ENCODE data around the gene BABAM1. TPM values are rescaled to one million over a fixed set of nuclear protein-coding genes. Genes with fewer than 3 reads are reported as not detected.

Gene BABAM1
- total and polyA plus RNA-seq, 12 donors = 64.5 to 88.2 (median 74.4) TPM

DNA sequence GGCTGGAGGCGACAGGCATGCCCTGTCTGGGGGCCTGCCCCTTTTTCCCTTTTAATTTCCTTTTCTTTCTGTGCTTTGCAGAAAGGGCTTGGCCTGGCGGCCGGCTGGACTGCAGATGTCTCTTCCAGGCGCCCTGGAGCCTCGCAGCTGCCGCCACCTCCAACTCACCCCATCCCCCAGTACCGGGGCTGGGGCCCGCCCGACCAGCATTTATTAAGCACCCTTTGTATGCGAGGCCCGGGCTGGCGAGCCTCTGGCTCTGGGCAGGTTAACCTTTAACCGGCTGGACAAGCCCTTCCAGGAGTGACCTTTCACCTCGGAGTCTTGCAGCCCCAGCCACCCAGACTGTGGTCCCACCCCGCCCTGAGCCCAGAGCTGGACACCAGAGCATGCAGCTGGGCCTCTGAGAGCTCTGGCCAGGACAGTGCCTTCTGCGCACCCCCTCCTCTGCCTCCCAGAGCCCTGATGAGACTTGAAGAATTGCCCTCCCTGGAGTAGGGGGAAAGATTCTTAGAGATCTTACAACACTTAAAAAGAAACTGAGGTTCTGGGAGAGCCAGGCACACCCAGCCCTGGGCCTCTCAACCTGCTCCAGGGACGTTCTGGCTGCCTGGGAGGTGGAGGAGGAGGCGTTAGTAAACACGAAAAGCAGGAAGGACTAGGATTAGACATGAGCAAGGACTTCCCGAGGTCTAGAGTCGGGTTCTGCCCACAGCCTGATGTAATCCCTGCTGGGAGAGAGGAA, 20.4 kb upstream of the BABAM1 start:
- peak overlapping the region; percentile 6 to 93 (median 56) for H3K4me3 ChIP-seq
- H3K9me3 ChIP-seq = no peaks in the 10 kb centered on the region
- H3K27ac ChIP-seq = peak overlapping the region; percentile 37 to 91 (median 78)
- 19 to 23% methylated on average over 21 of the region's 21 CpGs for WGBS, 2 donors
- ATAC-seq (peak; percentile 0 to 40 (median 26)), DNase-seq (peak; percentile 46 to 50)
- intact Hi-C loops (cut with DNase I) = no loop called here
- no peak for TF ChIP-seq CTCF (IDR thresholded peaks at IDR 0.05)
- peaks cover 10 to 43% (median 34%) of the 10 kb centered on the region in 9 donors for H3K4me1 ChIP-seq
- H3K36me3 ChIP-seq = peaks cover 0 to 23% (median 0%) of the 10 kb centered on the region in 9 donors
- H3K27me3 ChIP-seq = no peaks in the 10 kb centered on the region

DNA sequence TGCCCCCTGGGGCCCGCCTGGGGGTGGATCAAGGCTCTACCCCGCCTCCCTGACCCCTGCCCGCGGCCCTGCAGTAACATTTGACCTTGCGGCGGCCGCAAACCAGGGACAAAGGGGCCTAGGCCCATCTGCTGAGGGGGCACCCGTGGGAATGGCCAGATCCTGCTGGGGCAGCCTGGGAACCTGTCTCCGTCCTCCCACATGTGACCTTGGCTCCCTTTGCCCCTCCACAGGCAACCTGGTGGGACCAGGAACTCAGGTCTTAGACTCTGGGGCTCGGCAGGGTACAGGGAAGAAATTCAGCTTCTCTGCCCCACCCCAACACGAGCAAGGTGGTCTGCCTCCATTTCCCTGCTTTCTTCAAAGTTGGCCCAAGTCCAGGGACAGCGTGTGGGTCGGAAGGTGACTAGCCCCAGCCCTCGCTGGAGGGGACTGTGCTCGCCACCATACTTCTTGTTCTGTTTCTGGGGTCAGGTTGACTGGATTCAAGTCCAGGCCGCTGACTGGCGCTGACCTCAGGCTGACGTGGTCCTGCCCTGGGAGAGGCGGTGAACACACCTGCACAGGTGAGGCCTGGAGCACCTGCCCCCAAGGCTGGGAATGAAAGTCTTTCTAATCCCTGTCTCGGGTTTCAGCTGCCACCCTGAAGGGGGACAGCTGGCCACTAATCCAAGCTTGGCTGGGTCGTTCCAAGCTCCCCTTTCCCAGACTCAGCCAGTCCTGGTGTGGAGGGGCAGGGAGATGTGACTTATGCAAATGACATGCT, 19.0 kb upstream of the BABAM1 start:
- Histone ChIP-seq H3K4me3 (no peak overlapping the region), H3K9me3 (no peaks in the 10 kb centered on the region), H3K4me1 (peaks cover 10 to 30% (median 25%) of the 10 kb centered on the region in 9 donors), H3K27me3 (no peaks in the 10 kb centered on the region), H3K27ac (peak overlapping the region in 2 of 10 donors; percentile 15 to 86), H3K36me3 (peaks cover 0 to 37% (median 0%) of the 10 kb centered on the region in 9 donors)
- WGBS, 2 donors = 68 to 70% methylated on average over 21 of the region's 21 CpGs
- DNase-seq (no peak), ATAC-seq (no peak)
- no peak for TF ChIP-seq CTCF (IDR thresholded peaks at IDR 0.05)
- intact Hi-C loops (cut with DNase I) = no loop called here

DNA sequence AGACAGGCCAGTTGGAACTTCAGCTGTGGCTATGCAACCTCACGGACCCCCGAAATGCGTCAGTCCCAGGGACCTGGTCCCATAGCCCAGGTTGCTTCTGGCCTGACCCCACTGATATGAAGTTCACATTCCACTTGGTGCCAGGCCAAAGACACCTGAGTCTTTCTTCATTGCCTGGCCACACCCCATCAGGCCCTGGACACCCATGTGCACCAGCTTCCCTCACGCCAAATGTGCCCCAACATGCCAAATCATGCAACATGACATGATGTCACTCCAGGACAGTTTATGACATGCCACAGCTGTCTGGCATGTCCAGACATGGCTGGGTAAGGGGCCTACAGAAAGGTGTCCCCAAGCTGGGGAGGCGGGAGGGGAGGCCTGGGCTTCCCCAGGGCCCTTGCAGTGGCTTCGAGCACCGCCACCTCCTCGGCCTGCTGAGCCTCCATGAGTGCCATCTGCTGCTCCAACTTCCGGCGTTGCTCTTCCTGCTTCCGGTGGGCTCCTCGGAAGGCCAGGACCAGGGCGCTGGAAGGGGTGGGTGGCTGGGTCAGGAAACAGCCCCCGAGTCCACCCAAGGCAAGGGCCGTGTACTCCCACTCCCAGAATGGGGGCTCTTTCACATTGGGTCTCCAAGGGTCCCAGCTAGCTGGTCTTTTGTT, 17.2 kb upstream of the BABAM1 start:
- H3K27me3 ChIP-seq = no peaks in the 10 kb centered on the region
- H3K36me3 ChIP-seq = peaks cover 0 to 54% (median 0%) of the 10 kb centered on the region in 9 donors
- TF ChIP-seq CTCF (IDR thresholded peaks at IDR 0.05) = no peak
- intact Hi-C loops (cut with DNase I) = no loop called here
- H3K4me3 ChIP-seq = no peak overlapping the region
- H3K27ac ChIP-seq = no peak overlapping the region
- DNase-seq (no peak), ATAC-seq (no peak)
- H3K9me3 ChIP-seq = no peaks in the 10 kb centered on the region
- peaks cover 8 to 20% (median 14%) of the 10 kb centered on the region in 9 donors for H3K4me1 ChIP-seq
- WGBS, 2 donors = 71 to 83% methylated on average over 15 of the region's 15 CpGs

- 82 to 85% methylated on average over 10 of the region's 10 CpGs for WGBS, 2 donors
- peaks cover 0 to 90% (median 0%) of the 10 kb centered on the region in 9 donors for H3K36me3 ChIP-seq
Measured at GRCh38 chr19:17254636-17255035, 12.6 kb upstream of the BABAM1 start.

More at GRCh38 chr19:17254636-17255035, 12.6 kb upstream of the BABAM1 start:
- no peak for TF ChIP-seq CTCF (IDR thresholded peaks at IDR 0.05)
- H3K27ac ChIP-seq = no peak overlapping the region
- no peak for ATAC-seq
- DNase-seq = no peak
- intact Hi-C loops (cut with DNase I) = no loop called here
- peaks cover 0 to 11% (median 6%) of the 10 kb centered on the region in 11 donors for H3K9me3 ChIP-seq
- no peaks in the 10 kb centered on the region for H3K27me3 ChIP-seq
- no peak overlapping the region for H3K4me3 ChIP-seq
- no peaks in the 10 kb centered on the region for H3K4me1 ChIP-seq
